ENCODE measurements around the gene MYG1.

MYG1 gene

GRCh38 chr12:53324113-53324778 is 24.8 kb downstream of the MYG1 start:
- TF ChIP-seq ZFP3 (CRISPR knock-in tag; IDR thresholded peaks at IDR 0.05) = no peak
- TF ChIP-seq CSRNP3 (CRISPR knock-in tag; IDR thresholded peaks at IDR 0.05) = no peak
- no peak for TF ChIP-seq RARB (CRISPR knock-in tag; IDR thresholded peaks at IDR 0.05)
- no peak for ATAC-seq

GRCh38 chr12:53324779-53325510 is 25.4 kb downstream of the MYG1 start:
- ATAC-seq = peak; percentile 83
- TF ChIP-seq PATZ1 (CRISPR knock-in tag; IDR thresholded peaks at IDR 0.05; ENCODE audit: borderline replicate concordance) = peak; percentile 33; the same call in 1 of the 2 replicates
- TF ChIP-seq TOX (CRISPR knock-in tag; IDR thresholded peaks at IDR 0.05; ENCODE audit: borderline replicate concordance) = no peak
- no peak for TF ChIP-seq ZNF8 (CRISPR knock-in tag; IDR thresholded peaks at IDR 0.05)
- peak; percentile 90 for TF ChIP-seq ZFP3 (CRISPR knock-in tag; IDR thresholded peaks at IDR 0.05)
- TF ChIP-seq OSR1 (CRISPR knock-in tag; IDR thresholded peaks at IDR 0.05) = no peak
- no peak for TF ChIP-seq ZNF70 (CRISPR knock-in tag; IDR thresholded peaks at IDR 0.05)

- TF ChIP-seq SNAI2 (CRISPR knock-in tag; IDR thresholded peaks at IDR 0.05) (no peak), TOX (CRISPR knock-in tag; IDR thresholded peaks at IDR 0.05; ENCODE audit: borderline replicate concordance) (no peak), ZNF565 (CRISPR knock-in tag; conservative IDR thresholded peaks at IDR 0.05; ENCODE audit: low read depth) (no peak), ZNF70 (CRISPR knock-in tag; IDR thresholded peaks at IDR 0.05) (no peak), BACH2 (CRISPR knock-in tag; IDR thresholded peaks at IDR 0.05; ENCODE audit: borderline replicate concordance) (no peak)
- peak; percentile 7; the same call in 2 of the 3 replicates for ATAC-seq
These were observed 26.1 kb downstream of the MYG1 start for GRCh38 chr12:53325511-53326061.

GRCh38 chr12:53326460-53327185 is 27.1 kb downstream of the MYG1 start:
- ATAC-seq = no peak
- no peak for TF ChIP-seq ZNF565 (CRISPR knock-in tag; conservative IDR thresholded peaks at IDR 0.05; ENCODE audit: low read depth)
- TF ChIP-seq ZNF70 (CRISPR knock-in tag; IDR thresholded peaks at IDR 0.05) = no peak
- TF ChIP-seq TSHZ2 (CRISPR knock-in tag; IDR thresholded peaks at IDR 0.05) = no peak
- no peak for TF ChIP-seq CREB5 (CRISPR knock-in tag; IDR thresholded peaks at IDR 0.05; ENCODE audit: low read depth)
- no peak for TF ChIP-seq CSRNP3 (CRISPR knock-in tag; IDR thresholded peaks at IDR 0.05)
- TF ChIP-seq ZNF8 (CRISPR knock-in tag; IDR thresholded peaks at IDR 0.05) = no peak
- TF ChIP-seq ESRRG (CRISPR knock-in tag; IDR thresholded peaks at IDR 0.05) = no peak
- TF ChIP-seq TOX (CRISPR knock-in tag; IDR thresholded peaks at IDR 0.05; ENCODE audit: borderline replicate concordance) = no peak
- TF ChIP-seq ZC3H10 (CRISPR knock-in tag; IDR thresholded peaks at IDR 0.05) = no peak
- TF ChIP-seq PPARA (CRISPR knock-in tag; IDR thresholded peaks at IDR 0.05; ENCODE audit: borderline replicate concordance) = no peak
- no peak for TF ChIP-seq OSR1 (CRISPR knock-in tag; IDR thresholded peaks at IDR 0.05)
- TF ChIP-seq PATZ1 (CRISPR knock-in tag; IDR thresholded peaks at IDR 0.05; ENCODE audit: borderline replicate concordance) = no peak
- TF ChIP-seq ZFP30 (CRISPR knock-in tag; IDR thresholded peaks at IDR 0.05) = no peak
- no peak for TF ChIP-seq SNAI2 (CRISPR knock-in tag; IDR thresholded peaks at IDR 0.05)
- no peak for TF ChIP-seq GLIS3 (CRISPR knock-in tag; IDR thresholded peaks at IDR 0.05)
- no peak for TF ChIP-seq RARB (CRISPR knock-in tag; IDR thresholded peaks at IDR 0.05)
- TF ChIP-seq CSDC2 (CRISPR knock-in tag; IDR thresholded peaks at IDR 0.05) = no peak
- TF ChIP-seq ARNTL (CRISPR knock-in tag; IDR thresholded peaks at IDR 0.05; ENCODE audit: borderline replicate concordance, low read depth) = no peak
- TF ChIP-seq ZFP3 (CRISPR knock-in tag; IDR thresholded peaks at IDR 0.05) = no peak
- TF ChIP-seq BACH2 (CRISPR knock-in tag; IDR thresholded peaks at IDR 0.05; ENCODE audit: borderline replicate concordance) = no peak

Measured in SK-N-SH treated with all-trans-retinoic acid at 6 μM for 48 hours (cell line).